Fibroblast of gingiva (primary cell): ENCODE measurements around the gene MEF2C.

Experiments
- DNase-seq: peaks from one replicate; pipeline ENCODE4 v3.0.0-alpha.2; 2011; ENCODE audit warnings: low read depth

Gene MEF2C

DNA sequence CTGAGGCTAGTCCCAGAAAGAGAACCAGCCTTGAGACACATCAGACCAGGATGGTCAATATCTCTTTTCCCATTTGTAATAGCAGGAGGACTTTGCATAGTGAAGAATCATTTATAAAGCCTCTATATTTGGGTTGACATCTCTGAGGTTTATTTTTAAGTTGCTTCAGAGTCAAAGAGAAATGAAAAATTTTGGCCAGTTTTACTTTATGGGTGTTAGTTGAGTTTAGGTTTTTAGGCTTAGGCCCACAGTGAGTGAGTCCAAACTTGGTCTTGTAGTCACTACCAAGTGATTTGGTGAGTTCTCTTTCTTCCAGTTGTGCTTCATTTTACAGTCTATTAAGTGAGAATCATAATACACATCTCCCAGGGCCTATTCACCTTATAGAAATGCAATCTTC lies 5.3 kb upstream of the MEF2C start:
- no peak for DNase-seq

DNA sequence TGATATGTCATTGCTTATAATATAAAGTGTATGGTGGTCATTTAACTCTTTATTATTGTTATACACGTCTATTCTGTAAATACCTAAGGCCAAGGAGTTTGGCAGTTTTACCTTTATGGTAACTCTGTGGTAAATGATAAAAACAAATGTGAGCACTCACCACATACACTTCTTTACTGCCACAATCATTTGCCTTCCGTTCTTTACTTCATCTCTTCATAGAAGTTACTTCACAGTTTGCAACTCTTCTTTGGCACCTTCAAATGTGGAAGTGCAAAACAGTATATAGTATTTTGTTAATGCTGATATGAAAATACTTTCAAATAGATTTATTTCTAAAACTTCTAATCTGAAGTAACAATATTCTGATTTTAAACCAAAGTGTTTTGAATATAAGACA lies 4.4 kb upstream of the MEF2C start:
- DNase-seq: no peak

DNA sequence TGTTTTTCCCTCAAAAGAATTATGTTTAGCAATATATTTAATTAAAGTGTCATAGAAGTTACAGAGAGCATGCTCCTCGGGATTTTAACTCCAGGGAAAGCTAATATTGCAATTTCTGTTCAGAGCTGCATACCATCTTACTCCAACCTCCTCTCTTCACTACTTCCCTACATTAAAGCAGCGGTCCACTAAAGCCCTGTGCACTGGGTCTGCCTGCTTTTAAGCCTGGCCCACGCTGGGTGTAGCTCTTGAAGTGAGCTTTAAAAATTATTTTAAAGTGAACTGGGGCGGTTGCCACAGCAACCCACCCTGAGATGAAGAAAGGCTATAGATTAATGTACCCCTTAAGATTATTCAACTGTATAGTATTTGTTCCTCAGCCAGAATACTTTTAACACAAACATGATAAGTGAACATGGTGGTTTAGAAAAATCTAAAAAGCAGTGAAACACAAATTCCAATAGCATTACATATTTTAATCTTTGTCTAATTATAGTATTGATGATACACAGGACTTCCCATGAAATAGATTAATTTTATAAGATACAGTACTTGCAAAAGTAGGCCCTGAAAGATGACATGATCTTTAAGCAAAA lies 3.9 kb upstream of the MEF2C start:
- DNase-seq: no peak

DNA sequence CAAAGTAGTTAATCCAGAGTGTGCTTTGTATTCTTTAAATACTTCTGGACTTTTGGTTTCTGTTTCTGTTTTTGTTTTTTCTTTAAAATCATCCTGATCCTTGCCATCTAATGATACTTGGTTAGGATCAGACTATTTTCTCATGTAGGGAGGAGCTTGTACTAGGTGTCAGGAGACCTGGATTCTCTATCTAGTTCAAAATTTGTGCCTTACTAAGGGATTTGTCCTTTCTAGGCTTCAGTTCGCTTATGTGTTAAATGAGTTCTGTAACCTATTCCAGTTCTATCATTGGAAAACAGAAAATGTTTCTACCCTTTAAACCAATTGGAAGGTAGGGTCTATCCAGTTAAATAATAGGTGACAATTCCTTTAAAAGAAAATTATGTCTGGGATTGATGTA lies 3.3 kb upstream of the MEF2C start:
- no peak for DNase-seq

DNA sequence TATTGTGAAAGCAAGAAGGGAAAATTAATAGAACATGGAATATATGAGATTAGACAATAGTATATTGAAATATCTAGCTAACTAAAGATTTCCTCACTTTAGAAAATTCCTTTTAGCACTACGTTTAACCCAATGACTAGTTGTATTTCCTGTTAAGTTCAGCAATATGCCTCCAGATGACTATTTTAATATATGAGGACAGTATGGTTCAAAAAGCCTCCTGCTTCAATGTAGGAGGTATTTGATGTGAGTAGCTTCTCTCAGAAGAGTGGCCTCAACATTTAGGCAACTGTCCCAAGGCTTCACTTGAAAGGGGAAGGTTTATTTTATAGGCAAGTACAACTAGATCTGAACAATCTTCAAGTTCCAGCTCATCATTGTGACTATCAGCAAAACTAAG lies 2.0 kb upstream of the MEF2C start:
- DNase-seq: no peak

DNA sequence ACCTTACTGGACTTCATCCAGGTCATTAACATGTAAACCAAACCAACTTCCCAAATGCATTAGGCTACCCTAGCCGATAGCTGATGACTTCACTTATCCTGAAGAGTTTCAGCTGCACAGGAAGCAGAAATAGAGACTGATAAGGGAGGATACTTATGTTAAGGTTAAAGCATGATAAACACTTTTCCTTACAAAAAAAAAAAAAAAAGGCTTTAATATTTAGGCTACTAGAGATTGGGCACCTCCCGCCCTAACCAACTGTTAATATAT lies 1.6 kb upstream of the MEF2C start:
- no peak for DNase-seq

DNA sequence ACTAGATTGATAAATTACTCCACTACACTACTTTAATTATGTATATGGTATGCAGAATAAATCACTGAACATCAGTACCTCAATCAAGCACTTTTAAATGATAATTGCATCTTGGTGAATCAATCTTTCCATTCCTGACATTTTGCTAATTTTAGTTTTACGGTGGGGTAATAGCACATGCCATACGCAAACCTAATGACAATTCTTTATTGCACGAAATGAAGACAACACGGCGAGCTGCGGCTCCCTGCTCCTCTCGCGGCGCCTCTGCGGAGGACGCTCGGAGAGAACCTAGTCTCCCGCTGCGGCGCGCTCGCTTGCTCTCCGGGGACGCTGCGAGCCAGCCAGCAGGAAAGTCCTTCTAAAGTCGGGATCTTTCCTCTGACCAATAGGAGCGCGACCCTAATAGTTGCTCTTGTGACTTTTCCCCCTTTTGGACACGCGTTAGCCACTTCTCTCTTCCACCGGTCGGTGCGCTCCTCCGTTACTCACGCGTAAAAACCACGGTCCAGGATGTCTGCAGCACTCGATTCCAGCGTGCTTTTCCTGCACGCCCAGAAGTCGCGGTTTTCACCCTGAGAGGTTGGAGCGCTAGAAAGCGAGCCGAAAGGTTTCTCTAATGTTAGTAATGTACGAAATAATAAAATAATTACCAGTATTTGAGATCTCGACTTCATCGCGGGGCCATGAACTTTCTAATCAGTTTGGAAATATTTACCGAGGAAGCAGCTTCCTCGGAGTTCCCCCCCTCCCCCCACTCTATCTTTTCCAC lies 1.0 kb upstream of the MEF2C start:
- DNase-seq: peak; percentile 73

DNA sequence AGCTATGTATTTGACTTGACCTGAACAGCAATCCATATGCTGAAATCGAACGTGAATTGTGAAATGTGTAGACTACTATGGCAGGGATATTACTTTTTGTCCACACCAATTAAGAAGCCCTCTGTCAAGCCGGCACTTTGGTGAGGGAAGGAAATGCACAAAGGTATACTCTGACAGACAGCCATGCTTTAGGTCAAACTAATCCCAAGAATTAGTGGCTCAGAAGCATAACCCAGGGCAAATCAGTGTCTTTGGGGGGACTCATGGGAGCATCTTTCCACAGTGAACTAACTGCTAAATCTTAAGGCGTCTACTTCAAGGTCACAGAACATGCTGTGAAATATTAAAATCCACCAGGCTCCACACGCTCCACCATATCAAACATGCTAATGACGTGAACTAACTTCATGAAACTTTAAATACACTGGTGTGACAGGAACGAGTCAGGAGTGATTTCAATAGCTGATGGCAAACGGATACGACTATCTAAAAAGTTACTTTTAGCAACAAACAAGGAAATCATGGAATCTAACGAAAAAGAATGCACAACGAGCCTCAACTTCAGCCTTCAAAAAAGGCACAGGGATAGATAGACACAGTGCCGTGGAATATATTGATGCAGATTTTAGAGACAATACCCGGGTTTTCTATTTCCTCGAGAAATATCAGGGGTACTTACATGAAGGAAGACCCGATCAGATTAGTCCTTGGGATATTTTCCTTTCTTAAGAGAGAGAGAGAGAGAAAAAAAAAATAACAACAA lies 527 bp downstream of the MEF2C start:
- DNase-seq: no peak

DNA sequence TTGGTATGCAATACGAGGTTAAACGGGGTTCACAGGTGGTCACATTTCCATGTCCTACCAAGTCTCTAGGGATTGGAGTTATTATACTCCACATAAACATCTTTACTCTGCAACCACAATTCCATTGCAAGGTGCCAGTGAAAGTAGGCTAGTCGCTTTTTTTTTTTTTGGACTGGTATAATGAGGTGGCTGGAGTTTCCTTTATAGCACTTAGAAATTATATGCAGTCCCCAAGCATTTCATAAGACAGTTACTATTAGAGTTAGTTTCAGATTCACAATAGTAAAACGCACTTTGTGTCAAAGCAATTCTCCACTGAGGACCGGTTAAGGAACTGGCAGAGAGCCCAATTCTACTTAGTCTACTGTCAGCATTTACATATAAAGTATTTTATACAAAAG lies 1.4 kb downstream of the MEF2C start:
- DNase-seq: no peak

DNA sequence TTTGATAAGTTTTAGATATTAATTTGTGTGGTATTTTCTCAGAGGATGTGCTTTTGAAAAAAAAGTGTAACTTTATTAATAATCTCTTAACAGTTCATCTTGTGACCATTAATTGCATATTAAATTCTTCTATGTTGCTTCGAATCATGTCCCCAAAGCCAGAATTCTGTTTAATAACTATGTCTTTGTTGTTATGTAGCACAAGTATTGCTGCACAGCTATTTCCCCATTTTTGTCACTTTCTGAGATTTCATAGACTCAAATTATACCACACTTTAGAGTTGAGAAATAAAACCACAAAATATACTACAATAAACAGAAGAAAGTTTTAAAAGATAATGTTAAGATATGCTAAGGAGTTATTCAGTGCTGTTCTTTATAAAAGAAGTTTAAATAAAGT lies 2.8 kb downstream of the MEF2C start:
- DNase-seq: no peak

DNA sequence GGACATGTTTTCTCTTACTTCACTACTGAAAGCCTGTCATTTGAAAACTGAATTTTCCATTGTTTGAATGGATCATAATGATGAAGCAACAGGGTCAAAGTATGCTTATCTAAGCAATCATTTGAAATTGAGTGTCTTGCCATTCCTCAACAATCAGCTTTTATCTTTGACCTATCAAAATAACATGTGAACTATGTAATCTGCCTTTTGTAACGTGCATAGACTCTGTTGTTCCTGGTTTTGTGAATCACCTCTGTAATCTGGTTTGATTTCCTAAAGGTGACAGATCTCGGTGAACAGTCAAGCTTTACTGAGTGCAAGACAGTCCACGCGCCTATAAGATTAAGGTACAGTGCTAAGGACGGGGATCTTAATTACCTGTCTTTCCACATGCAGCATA lies 3.3 kb downstream of the MEF2C start:
- no peak for DNase-seq

DNA sequence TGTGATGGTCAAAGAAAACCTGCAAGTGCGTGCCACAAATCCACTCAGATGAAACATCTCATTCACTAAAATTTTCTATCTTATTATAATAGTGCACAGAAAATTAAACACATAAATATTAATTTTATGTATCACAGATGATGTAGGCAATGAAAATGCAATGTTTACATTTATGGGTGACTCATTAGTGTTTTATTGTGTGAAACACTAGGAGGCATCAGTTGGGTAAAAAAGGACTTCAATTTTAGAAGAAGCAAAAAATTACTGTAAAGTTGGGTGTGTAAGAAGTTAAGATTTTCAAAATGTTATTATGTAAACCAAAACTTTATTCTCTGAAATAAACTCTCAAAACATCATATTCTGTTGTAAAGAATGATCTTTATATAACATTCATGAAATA lies 4.0 kb downstream of the MEF2C start:
- no peak for DNase-seq

DNA sequence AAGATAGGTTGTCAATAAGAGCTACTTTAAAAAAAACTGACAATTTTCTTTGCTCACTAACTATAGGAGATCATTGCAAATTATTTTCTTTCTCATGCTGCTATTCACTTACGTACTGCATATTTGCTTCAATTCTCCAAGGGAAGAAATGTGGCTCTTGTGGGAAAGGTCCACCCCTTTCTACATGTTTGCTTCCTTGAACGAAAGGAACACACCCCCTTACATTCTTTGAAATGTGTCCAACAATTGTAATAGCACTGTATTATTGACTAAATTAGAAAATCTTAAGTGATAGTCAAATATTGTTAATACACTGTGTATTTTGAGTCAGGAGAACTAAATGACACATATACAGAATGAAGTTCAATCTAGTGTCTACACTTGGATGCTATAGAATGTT lies 5.2 kb downstream of the MEF2C start:
- no peak for DNase-seq

DNA sequence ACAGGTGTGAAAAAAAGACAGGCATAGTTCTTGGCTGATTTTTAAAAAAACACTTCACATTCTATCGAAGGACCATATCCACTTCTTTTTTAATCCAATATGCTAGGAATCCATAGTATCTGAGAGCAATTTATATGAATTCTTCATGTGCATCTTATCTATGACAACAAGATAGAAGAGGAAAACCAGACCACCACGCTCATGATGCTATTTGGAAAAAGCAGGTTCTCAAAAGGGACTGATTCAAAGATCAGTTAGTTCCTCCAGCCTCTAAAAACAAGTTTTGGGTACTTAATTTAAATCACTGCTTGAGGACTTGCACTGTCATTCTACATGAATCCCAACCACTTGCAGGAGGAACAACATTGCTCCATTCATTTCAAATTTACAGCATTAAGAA lies 6.3 kb downstream of the MEF2C start:
- no peak for DNase-seq

DNA sequence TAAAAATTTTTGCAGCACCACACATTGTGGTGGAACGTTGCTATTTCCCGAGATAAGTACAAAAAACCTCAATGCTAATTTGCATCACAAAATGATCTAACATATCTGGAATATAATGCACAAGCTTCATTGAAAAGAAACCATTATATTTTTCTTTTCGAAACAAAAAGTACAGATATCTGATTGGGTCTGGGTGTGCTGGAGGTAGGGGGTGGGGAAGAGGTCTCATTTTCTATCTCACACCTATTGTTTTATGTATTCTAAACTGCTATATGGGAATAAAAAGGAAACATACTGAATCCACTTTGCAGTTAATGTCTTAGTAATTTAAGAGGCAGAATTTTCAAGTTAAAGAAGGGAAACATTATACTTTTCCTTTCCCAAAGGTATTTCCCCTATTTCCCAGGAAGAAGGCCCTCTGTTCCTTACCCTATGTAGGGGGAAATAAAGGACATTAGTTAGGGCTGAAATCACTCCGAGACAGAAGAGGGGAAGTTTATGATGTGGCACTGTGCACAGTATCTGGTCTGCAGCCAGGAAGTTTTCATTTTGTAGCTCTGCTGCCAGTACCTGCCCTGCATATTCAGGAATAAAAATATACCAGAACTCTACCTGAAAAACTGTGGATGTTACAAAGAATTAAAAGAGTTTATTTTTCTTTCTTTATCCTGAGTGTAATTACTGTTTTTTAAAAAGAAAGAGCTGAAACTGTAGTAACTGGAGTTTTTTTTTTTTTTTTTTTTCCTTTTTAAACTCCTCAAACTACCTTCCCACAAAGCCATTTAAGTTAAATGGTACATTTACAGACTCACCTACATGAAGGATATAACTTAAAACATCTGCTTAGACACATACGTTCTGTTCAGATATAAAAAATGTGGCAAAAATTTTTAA lies 7.4 kb downstream of the MEF2C start:
- DNase-seq: no peak

DNA sequence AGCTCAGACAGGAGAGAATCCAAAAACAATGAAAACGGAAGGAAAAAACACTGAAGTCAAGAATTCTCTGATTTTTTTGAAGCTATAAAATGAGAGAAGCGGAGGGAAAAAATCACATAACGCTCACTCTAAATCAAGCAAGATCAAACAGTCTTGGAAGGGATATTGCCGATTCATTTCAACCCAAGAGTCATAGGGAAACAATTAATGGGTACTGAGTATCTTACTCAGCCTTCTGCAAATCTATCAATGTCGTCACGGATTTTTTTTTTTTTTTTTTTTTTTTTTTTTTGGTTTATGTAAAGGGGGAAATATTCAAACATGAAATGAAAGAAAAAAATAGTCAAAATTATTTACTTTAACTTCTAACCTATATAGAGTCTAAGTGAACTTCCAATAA lies 9.5 kb downstream of the MEF2C start:
- no peak for DNase-seq

DNA sequence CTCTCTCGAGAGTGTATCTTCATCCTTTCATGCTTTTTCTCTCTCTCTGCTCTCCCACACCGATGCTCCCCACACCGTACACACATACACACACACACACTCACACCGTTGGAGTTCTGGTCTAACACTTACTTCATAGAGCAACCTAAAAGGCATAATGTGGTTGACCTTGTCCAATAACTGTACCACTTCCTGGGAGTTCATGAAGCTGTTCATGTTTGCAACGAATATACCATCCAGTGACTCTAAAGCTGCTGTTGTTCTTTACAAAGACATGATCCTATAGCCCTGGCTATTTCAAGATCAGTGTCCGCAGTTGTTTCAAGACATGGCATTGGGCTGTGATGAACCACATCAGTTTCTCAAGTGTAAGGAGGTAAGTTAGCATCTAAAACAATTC lies 10.0 kb downstream of the MEF2C start:
- no peak for DNase-seq

DNA sequence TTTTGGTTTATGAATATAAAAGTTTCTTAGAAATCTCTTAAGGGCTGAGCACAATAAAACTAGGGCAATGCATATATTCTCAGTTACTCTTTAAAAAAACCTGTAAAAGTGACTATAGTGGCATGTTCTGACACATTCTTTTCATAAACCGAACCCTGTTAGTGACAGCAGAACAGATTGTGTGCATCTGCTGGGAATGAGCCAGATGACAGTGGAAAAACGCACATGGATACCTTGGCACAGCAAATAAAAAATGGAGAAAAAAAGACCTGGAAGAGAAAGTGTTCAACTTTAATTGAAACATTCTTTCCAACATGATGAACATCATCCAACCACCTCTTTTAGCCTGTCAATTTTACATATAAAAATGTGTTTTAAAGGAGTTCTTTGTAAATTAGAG lies 12.7 kb downstream of the MEF2C start:
- no peak for DNase-seq

DNA sequence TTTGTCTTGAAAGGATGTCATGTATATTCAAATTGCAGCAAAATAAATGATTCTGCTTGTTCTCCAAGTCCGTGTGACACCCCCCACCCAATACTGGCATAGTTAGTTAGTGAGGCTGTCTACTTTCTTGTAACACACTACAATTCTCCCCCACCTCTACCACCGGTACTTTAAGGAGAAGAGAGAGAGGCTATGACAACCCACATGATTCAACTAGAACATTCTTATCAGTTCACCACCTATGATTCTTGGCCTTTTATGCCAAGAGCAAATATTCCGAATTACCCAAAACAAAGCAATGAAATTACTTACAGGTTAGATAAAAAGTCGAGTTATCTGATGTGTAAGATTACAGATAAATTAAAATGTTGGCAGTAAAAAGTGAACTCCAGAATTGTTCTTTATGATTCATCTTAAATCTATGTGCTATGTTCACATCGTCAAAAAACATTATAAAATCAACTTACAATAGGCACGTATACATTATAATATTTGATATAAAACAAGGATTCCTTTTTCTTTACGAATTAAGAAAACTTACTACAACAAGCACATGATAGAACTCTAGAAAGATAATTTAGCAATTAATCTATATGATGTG lies 14.4 kb downstream of the MEF2C start:
- no peak for DNase-seq

DNA sequence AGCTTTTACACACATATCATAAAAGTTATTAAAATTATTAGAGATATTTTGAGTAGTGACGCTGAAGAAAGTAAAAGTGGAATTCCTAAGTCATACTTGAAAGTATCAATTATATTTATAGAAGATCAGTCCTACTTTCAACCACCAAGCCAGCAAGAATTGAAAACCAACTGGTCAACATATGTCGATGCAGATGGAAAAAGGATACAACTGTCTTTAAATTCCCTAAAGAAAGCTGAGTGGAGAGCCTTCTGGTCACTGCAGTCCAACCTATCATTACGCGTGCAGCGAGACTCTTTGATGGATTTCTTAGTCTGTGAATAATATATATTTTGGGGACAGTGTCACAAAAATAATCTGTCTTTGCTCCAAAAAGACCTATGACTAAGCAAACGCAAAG lies 15.3 kb downstream of the MEF2C start:
- no peak for DNase-seq

DNA sequence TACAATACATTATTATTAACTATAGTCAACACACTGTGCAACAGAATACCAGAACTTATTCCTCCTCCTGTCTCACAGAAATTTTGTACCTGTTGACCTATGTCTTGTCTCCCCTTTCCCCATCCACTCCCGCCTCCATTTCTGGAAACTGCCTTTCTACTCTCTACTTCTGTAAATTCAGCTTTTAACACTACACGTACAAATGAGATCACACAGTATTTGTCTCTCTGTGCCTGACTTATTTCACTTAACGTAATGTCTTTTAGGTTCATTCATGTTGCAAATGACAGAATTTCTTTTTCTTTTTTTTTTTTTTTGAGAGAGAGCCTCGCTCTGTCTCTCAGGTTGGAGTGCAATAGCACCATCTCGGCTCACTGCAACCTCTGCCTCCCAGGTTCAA lies 19.5 kb downstream of the MEF2C start:
- no peak for DNase-seq

DNA sequence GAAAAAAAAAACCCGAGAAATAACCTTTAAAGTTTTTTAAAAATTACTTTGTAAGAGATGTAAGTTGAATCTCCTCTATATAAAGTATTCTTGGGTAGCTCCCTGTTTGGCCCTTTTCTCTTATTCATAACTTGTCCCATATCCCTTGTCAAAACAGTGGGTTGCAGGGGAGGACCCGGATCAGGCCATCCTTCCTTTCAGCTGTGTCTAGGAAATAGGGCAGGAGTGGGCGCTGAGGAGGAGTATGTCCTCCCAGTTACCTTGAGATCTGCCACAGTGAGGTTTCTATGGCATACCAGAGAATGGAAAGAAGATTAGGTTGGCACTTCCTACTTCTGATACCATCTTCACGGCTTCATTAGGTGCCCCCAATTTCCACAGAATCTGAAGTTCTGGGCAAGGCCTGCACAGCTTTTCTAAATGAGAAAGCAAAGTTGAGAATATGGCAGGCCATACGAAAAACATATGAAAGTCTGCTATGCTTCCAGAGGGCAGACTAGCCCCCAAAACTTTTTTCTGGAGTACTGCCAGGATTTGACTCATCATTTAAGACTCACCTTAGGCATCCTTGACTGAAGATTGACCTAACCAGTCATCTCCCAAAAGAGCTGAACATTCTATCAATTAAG lies 20.3 kb downstream of the MEF2C start:
- no peak for DNase-seq
